WI38 (cell line): Measurements from ENCODE around the gene LIME1.

Experiments
- H3K4me3 ChIP-seq: 2 replicates; pipeline ENCODE4 v1.5.1; 2011; ENCODE audit warnings: low read depth, mild to moderate bottlenecking, control low read depth, low read length
- TF ChIP-seq, protein P1 (sequence below): IDR thresholded peaks from 2 replicates; pipeline ENCODE4 v1.5.1; 2012; ENCODE audit warnings: low read depth, mild to moderate bottlenecking, control low read depth, low read length

The LIME1 gene

DNA sequence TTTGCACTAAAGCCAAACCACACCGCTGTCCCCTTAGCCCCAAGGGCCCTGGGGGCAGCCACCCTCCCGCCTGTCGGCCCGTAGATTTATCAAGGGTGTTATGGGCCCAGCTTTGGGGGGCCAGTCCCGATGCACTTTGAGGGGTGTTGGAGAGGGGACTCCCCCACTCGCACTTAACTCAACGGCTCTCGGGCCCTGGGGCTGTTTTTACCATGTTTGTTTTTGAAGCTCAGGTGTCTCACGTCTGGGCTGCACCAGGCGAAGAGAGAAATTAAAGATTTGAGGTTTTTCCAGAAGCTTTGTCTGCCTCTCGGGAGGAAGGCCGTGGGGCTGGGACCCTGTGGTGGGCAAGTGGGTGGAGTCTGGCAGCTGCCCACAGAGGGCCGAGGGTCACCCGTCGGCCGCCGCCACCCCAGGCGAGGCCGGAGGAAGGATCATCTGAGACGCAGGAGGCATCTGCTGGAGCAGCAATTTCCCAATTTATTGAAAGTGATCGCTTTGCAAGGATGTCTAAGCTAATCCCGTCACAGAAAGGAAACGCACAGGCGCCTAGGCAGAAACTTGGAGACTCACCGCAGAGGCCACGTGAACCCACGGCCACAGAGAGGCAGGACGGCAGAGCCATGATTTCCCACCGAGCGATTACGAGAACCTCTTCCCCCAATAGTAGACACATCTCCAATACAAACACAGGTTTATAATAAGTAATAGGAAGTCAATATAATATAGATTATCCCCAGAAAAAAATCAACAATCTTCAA lies 6.9 kb downstream of the LIME1 start:
- no peak overlapping the region for H3K4me3 ChIP-seq
- TF ChIP-seq, protein P1, sequence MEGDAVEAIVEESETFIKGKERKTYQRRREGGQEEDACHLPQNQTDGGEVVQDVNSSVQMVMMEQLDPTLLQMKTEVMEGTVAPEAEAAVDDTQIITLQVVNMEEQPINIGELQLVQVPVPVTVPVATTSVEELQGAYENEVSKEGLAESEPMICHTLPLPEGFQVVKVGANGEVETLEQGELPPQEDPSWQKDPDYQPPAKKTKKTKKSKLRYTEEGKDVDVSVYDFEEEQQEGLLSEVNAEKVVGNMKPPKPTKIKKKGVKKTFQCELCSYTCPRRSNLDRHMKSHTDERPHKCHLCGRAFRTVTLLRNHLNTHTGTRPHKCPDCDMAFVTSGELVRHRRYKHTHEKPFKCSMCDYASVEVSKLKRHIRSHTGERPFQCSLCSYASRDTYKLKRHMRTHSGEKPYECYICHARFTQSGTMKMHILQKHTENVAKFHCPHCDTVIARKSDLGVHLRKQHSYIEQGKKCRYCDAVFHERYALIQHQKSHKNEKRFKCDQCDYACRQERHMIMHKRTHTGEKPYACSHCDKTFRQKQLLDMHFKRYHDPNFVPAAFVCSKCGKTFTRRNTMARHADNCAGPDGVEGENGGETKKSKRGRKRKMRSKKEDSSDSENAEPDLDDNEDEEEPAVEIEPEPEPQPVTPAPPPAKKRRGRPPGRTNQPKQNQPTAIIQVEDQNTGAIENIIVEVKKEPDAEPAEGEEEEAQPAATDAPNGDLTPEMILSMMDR, result no peak

DNA sequence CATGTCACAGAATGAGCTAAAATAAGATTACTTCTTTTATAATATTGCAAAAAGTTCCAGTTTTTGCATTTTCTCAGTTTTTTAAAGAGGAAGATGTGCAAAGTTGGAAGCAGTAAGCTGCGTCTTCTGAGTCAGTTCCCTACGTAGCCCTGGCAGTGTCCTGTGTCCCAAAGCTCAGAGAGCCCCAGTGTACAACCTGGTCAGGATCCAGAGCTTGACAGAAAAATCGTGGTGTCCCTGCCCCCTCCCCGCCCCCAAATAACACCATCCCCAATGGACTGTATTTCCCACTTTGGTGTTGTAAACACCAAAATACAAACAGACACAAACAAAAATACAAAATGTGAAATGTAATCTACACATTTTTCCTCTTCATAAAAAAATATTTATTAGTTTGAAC lies 7.7 kb downstream of the LIME1 start:
- H3K4me3 ChIP-seq, result no peak overlapping the region
- TF ChIP-seq, protein P1, result no peak

GRCh38 chr20:63744574-63745423 lies 8.3 kb downstream of the LIME1 start:
- TF ChIP-seq, protein P1, result no peak
- H3K4me3 ChIP-seq, result no peak overlapping the region

DNA sequence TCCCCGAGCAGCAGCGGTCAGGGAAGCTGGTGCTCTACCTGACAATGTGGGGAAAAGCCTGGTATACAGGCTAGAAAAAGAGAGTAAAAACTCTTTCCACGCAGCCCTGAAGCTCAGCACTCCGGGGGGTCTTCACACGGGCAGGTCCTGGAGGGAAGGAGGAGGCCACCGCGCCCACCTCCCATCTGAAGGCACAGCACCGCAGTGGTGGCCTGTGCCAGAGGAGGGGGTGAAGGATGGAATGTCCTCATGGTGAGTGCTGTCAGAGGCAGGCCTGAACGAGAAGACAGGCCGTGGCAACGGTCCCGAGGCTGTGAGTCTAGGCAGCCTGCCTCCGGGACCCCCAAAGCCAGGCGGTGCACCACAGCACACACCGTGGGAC lies 9.0 kb downstream of the LIME1 start:
- no peak overlapping the region for H3K4me3 ChIP-seq
- TF ChIP-seq, protein P1, result no peak

DNA sequence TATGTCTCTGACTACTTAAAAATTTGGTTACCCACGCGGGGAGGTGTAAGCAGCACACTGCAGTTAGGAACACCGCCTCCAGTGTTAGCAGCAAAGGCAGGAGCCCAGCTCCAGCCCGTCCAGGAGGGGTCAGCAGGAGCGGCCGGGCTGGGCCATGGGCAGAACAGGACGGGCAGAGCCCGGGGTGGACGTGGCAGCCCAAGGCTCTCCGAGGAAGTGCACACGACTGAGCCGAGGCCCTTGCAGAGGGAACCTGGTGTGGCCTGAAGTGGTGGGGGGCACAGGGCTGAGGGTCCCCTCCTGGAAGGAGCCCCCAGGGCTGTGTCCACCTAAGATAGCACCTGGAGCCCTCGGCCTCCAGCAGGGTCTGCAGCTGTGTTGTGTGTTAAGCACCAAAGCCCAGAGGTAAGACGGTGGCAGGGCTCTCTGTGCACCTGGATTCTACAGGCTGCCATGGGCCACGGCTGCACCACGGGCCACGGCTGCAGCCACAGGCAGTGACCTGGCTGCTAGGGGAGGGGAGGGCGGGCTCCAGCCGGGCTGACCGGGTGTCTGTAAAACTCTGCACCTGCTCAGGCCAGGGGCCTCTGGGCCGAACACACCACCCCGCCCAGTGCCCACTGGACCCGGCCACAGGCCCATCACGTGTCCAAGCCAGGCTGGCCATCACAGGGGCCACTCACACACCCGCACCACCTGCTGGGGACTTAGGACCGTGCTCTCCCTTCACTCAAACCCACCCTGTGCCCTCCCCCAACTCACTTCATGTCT lies 9.7 kb downstream of the LIME1 start:
- no peak overlapping the region for H3K4me3 ChIP-seq
- TF ChIP-seq, protein P1, result no peak

DNA sequence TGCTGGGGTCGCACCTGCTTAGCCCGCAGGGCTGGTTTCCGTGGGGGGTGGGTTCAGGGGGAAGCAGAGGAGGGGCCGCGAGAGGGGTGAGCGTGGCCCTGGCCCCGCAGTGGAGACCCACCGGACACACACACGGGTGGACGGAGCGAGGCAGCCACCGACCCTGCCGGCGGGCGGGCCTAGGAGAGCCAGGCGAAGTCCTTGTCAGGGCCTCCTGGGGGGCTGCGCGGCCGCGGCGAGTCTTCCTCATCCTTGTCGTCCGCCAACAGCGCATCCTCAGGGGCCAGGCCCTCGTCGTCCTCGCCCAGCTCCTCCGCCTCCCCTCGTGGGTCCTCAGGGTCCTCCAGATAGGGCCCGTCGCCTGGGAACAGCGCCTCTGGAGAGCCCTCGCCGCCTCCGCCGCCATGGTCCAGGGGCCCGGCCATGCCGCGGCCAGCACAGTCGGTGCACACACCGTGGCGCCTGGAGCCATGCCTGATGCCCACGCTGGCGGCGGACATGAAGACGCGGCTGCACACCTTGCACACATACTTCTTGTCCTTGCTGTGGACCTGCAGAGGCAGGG lies 10.4 kb downstream of the LIME1 start:
- no peak overlapping the region for H3K4me3 ChIP-seq
- TF ChIP-seq, protein P1, result no peak
